H1 (cell line): ENCODE results near the gene NMRK2. TPM values are rescaled to one million over a fixed set of nuclear protein-coding genes. Genes with fewer than 3 reads are reported as not detected.

ENCODE experiments used
- CTCF ChIA-PET: fragments of 300-600 bp; sonication (Branson Sonifier 250); formaldehyde crosslinking; loops from one replicate; lab custom pipeline; 2021; ENCODE audit not compliant: partially characterized antibody; lab: Charles Lee
- POLR2A ChIA-PET: fragments of 300-600 bp; sonication (Branson Sonifier 250); formaldehyde crosslinking; loops from one replicate; lab custom pipeline; 2021; ENCODE audit warnings: inconsistent platforms; ENCODE audit not compliant: partially characterized antibody; lab: Charles Lee
- DNase-seq, 2 experiments: peaks; one replicate each; pipeline versions ENCODE4 v3.0.0 to v3.0.0-alpha.2; 2010 to 2022; ENCODE audit warnings: low spot score in 2 of 2, low read depth in 1 of 2, mixed read lengths in 1 of 2
- FAIRE-seq: peaks from 2 replicates; lab custom pipeline; 2011; peaks lifted over from hg19 to GRCh38; lab: Jason Lieb, UNC
- H2AFZ ChIP-seq: 2 replicates; pipeline ENCODE4 v1.8.1; 2012; ENCODE audit warnings: low read length, inconsistent platforms
- H2AK5ac ChIP-seq: 2 replicates; pipeline ENCODE4 v1.6.1; 2013; ENCODE audit warnings: low read depth, low read length
- H2BK120ac ChIP-seq: replicated peaks from 2 replicates; pipeline ENCODE3; 2013; ENCODE audit warnings: low read depth, low read length, inconsistent platforms
- H2BK12ac ChIP-seq: 2 replicates; pipeline ENCODE4 v1.6.1; 2013; ENCODE audit warnings: low read depth, low read length
- H2BK15ac ChIP-seq: 2 replicates; pipeline ENCODE4 v1.6.1; 2013; ENCODE audit warnings: low read length
- H2BK20ac ChIP-seq: 2 replicates; pipeline ENCODE4 v1.6.1; 2013; ENCODE audit warnings: low read length
- H2BK5ac ChIP-seq: 2 replicates; pipeline ENCODE4 v1.6.1; 2013; ENCODE audit warnings: low read depth, low read length
- H3K14ac ChIP-seq: 2 replicates; pipeline ENCODE4 v1.6.1; 2013; ENCODE audit warnings: inconsistent platforms; ENCODE audit not compliant: insufficient read length
- H3K18ac ChIP-seq: 2 replicates; pipeline ENCODE4 v1.6.1; 2013; ENCODE audit warnings: low read length; ENCODE audit errors: extremely low read depth
- H3K23ac ChIP-seq: 2 replicates; pipeline ENCODE4 v1.6.1; 2013; ENCODE audit warnings: inconsistent platforms; ENCODE audit not compliant: insufficient read length
- H3K23me2 ChIP-seq: 2 replicates; pipeline ENCODE4 v1.6.1; 2013; ENCODE audit warnings: low read depth, low read length
- H3K27ac ChIP-seq: 2 replicates; pipeline ENCODE4 v1.6.1; 2011; ENCODE audit warnings: low read depth, low read length, inconsistent platforms
- H3K27me3 ChIP-seq, 4 experiments: replicated peaks in 1 of 4; 1 replicate in 1 of 4; 2 replicates in 3 of 4; pipeline versions ENCODE4 v1.6.1 to v1.8.1; 2011 to 2013; ENCODE audit warnings: low read length in 3 of 4, mild to moderate bottlenecking in 3 of 4, inconsistent platforms in 2 of 4, mixed read lengths in 2 of 4, moderate library complexity in 1 of 4; ENCODE audit not compliant: control insufficient read depth in 3 of 4, insufficient read depth in 3 of 4; ENCODE audit errors: extremely low read depth in 1 of 4
- H3K36me3 ChIP-seq, 4 experiments: 2 replicates each; pipeline versions ENCODE4 v1.6.1 to v1.8.1; 2011 to 2013; ENCODE audit warnings: mild to moderate bottlenecking in 4 of 4, low read length in 3 of 4, moderate library complexity in 2 of 4, control low read depth in 1 of 4, inconsistent platforms in 1 of 4; ENCODE audit not compliant: insufficient read depth in 4 of 4, control insufficient read depth in 2 of 4
- H3K4ac ChIP-seq: replicated peaks from 2 replicates; pipeline ENCODE3; 2013; ENCODE audit warnings: low read length, low read depth, mixed read lengths, inconsistent platforms; ENCODE audit not compliant: insufficient read length
- H3K4me1 ChIP-seq, 4 experiments: replicated peaks in 1 of 4; 1 replicate in 1 of 4; 2 replicates in 3 of 4; pipeline versions ENCODE4 v1.6.1 to v1.8.1; 2011 to 2013; ENCODE audit warnings: low read length in 3 of 4, inconsistent platforms in 2 of 4, mixed read lengths in 1 of 4; ENCODE audit not compliant: insufficient read depth in 4 of 4, control insufficient read depth in 3 of 4
- H3K4me2 ChIP-seq, 2 experiments: 2 replicates each; pipeline versions ENCODE4 v1.6.1 to v1.8.1; 2011 to 2013; ENCODE audit warnings: low read depth in 2 of 2, low read length in 2 of 2, control low read depth in 1 of 2, inconsistent platforms in 1 of 2, mild to moderate bottlenecking in 1 of 2; ENCODE audit not compliant: insufficient read depth in 1 of 2
- H3K4me3 ChIP-seq, 4 experiments: fragments of 200-600, 300-600 bp in 1 of 4; sonication (generic), shearing (Covaris generic), sonication (Bioruptor Twin) in 1 of 4; 2 replicates each; pipeline versions ENCODE4 v1.5.1 to v1.8.1; 2011 to 2016; ENCODE audit warnings: low read length in 4 of 4, low read depth in 3 of 4, control low read depth in 2 of 4, inconsistent platforms in 2 of 4, mild to moderate bottlenecking in 2 of 4, mixed read lengths in 1 of 4, moderate library complexity in 1 of 4; ENCODE audit not compliant: insufficient read depth in 2 of 4; ENCODE audit errors: extremely low read depth in 1 of 4
- H3K56ac ChIP-seq: replicated peaks from 2 replicates; pipeline ENCODE3; 2013; ENCODE audit warnings: low read depth, mild to moderate bottlenecking, mixed read lengths, low read length, inconsistent platforms; ENCODE audit not compliant: insufficient read length
- H3K79me1 ChIP-seq: 2 replicates; pipeline ENCODE4 v1.6.1; 2013; ENCODE audit warnings: low read depth, low read length, control low read depth
- H3K79me2 ChIP-seq, 2 experiments: 2 replicates each; pipeline versions ENCODE4 v1.6.1 to v1.8.1; 2012 to 2013; ENCODE audit warnings: low read length in 2 of 2, mild to moderate bottlenecking in 2 of 2, inconsistent platforms in 1 of 2; ENCODE audit not compliant: insufficient read depth in 2 of 2, control insufficient read depth in 1 of 2
- H3K9ac ChIP-seq, 4 experiments: replicated peaks in 1 of 4; 1 replicate in 1 of 4; 2 replicates in 3 of 4; pipeline versions ENCODE4 v1.6.1 to v1.8.1; 2011 to 2013; ENCODE audit warnings: low read depth in 3 of 4, low read length in 3 of 4, control low read depth in 2 of 4, mild to moderate bottlenecking in 2 of 4, moderate library complexity in 2 of 4, inconsistent platforms in 1 of 4; ENCODE audit errors: extremely low read depth in 1 of 4
- H3K9me3 ChIP-seq, 2 experiments: 2 replicates each; pipeline versions ENCODE4 v1.6.1 to v1.8.1; 2012 to 2013; ENCODE audit warnings: mild to moderate bottlenecking in 2 of 2, moderate library complexity in 2 of 2, control low read depth in 1 of 2, inconsistent platforms in 1 of 2, low read depth in 1 of 2, low read length in 1 of 2, mixed read lengths in 1 of 2; ENCODE audit not compliant: insufficient read depth in 2 of 2
- H4K20me1 ChIP-seq, 2 experiments: replicated peaks in 1 of 2; 2 replicates each; pipeline versions ENCODE3 to v1.8.1; 2011 to 2013; ENCODE audit warnings: inconsistent platforms in 2 of 2, low read length in 2 of 2, mild to moderate bottlenecking in 1 of 2; ENCODE audit not compliant: insufficient read depth in 2 of 2, control insufficient read depth in 1 of 2
- H4K5ac ChIP-seq: 2 replicates; pipeline ENCODE4 v1.6.1; 2013; ENCODE audit warnings: low read length, low read depth, mixed read lengths, inconsistent platforms; ENCODE audit not compliant: insufficient read length
- H4K8ac ChIP-seq: 2 replicates; pipeline ENCODE4 v1.8.0; 2013; ENCODE audit warnings: mild to moderate bottlenecking, moderate library complexity, low read length, inconsistent platforms; ENCODE audit not compliant: insufficient read depth; ENCODE audit errors: extremely low read depth
- H4K91ac ChIP-seq: replicated peaks from 2 replicates; pipeline ENCODE3; 2013; ENCODE audit warnings: low read length, mixed read lengths, inconsistent platforms; ENCODE audit not compliant: insufficient read length
- GTF2F1 ChIP-seq: IDR thresholded peaks from 2 replicates; pipeline ENCODE4 v1.6.1; 2012; ENCODE audit warnings: low read depth, low read length, improper control_type of control experiment, borderline replicate concordance
- POLR2AphosphoS5 ChIP-seq: IDR thresholded peaks from 2 replicates; pipeline ENCODE4 v1.6.1; 2011; ENCODE audit warnings: low read depth, low read length
- SP4 ChIP-seq: IDR thresholded peaks from 2 replicates; pipeline ENCODE4 v1.6.1; 2012; ENCODE audit warnings: low read length, inconsistent platforms
- TAF1 ChIP-seq: IDR thresholded peaks from 2 replicates; pipeline ENCODE4 v1.6.1; 2011; ENCODE audit warnings: mild to moderate bottlenecking, low read depth, low read length
- WGBS, 2 experiments: shearing (Covaris generic) in 1 of 2; methylation state at CpG; one replicate each; pipeline versions ENCODE4 v1.1.6 to v1.1.7; 2013 to 2015; ENCODE audit warnings: low lambda C conversion rate in 2 of 2, mixed read lengths in 2 of 2, inconsistent platforms in 1 of 2, low coverage in 1 of 2, missing lambda C conversion rate in 1 of 2; ENCODE audit not compliant: insufficient replicate concordance in 2 of 2, insufficient coverage in 1 of 2, insufficient read length in 1 of 2; ENCODE audit errors: extremely low coverage in 1 of 2, missing lambda C conversion rate in 1 of 2; 5-methylcytosine and 5-hydroxymethylcytosine counted together
- polyA plus RNA-seq, 7 experiments: library from polyadenylated mRNA; depleted of rRNA in 3 of 7; stranded (reverse) in 5 of 7; unstranded in 2 of 7; fragments of >200 nt in 5 of 7; fragments of 200-250 nt in 2 of 7; gene quantifications; 1 replicate in 5 of 7; 2 replicates in 1 of 7; 4 replicates in 1 of 7; pipeline versions ENCODE4 v1.2.1 to v1.2.3, GENCODE V29; 2011 to 2013; ENCODE audit warnings: missing spikeins in 2 of 7, mixed read lengths in 2 of 7
- total RNA-seq: library from RNA; stranded (reverse); fragmentation: NEBNext Ultra II Directional; extraction: Animal tissue kit (Norgen Biotek cat#: 25700); gene quantifications from 2 replicates; pipeline ENCODE4 v1.2.1, GENCODE V29; 2021
- TF ChIP-seq, protein P1 (sequence below): IDR thresholded peaks from 2 replicates; pipeline ENCODE4 v1.6.1; 2011; ENCODE audit warnings: low read length, improper control_type of control experiment

Gene NMRK2
- total and polyA plus RNA-seq, 2 of the 8 experiments (the other 6 are each of a cell fraction or from before 2014, with no cell fraction given), result 87.4 to 206 TPM

DNA sequence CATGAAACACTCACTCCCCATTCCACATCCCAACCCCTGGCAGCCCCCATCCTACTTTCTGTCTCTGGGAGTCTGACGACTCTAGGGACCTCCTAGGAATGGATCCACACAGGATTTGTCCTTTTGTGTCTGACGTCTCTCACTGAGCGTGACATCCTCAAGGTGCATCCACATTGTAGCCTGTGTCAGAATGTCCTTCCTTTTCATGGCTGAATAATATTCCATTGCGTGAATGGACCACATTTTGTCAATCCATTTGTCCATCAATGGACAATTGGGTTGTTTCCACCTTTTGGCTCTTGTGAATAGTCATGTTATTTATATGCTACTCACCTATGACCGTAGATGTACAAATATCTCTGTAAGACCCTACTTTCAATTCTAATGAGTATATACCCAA is 16.8 kb upstream of the NMRK2 start:
- POLR2A ChIA-PET, result no interaction called here
- peaks cover 10 to 36% (median 28%) of the 10 kb centered on the region in 4 experiments; a peak in 7 of 8 replicates for H3K36me3 ChIP-seq
- no peak for TF ChIP-seq TAF1
- no peak for TF ChIP-seq POLR2AphosphoS5
- TF ChIP-seq SP4, result no peak
- no peak for TF ChIP-seq GTF2F1
- TF ChIP-seq, protein P1, sequence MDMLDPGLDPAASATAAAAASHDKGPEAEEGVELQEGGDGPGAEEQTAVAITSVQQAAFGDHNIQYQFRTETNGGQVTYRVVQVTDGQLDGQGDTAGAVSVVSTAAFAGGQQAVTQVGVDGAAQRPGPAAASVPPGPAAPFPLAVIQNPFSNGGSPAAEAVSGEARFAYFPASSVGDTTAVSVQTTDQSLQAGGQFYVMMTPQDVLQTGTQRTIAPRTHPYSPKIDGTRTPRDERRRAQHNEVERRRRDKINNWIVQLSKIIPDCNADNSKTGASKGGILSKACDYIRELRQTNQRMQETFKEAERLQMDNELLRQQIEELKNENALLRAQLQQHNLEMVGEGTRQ, result no peak

More for the DNA sequence above, 16.8 kb upstream of the NMRK2 start:
- H2BK5ac ChIP-seq, result no peak overlapping the region
- no peaks in the 10 kb centered on the region for H3K27me3 ChIP-seq
- no peaks in the 10 kb centered on the region for H3K23me2 ChIP-seq
- H2AFZ ChIP-seq, result no peak overlapping the region
- no peak overlapping the region for H3K4ac ChIP-seq
- H4K91ac ChIP-seq, result no peak overlapping the region
- no peak overlapping the region for H2AK5ac ChIP-seq
- no peak overlapping the region for H4K8ac ChIP-seq
- CTCF ChIA-PET, result no interaction called here
- H3K9me3 ChIP-seq, result peaks cover 4% of the 10 kb centered on the region in 2 experiments; a peak in 1 of 4 replicates
- H3K79me1 ChIP-seq, result no peaks in the 10 kb centered on the region
- H3K14ac ChIP-seq, result no peak overlapping the region
- no peak overlapping the region for H2BK12ac ChIP-seq
- H3K56ac ChIP-seq, result no peak overlapping the region
- WGBS, 2 experiments, result 93% methylated on average over 5 of the region's 5 CpGs; no CpG with 5 or more reads in 1 of the 2 experiments
- no peaks in the 10 kb centered on the region for H4K20me1 ChIP-seq
- DNase-seq, result no peak
- H3K4me3 ChIP-seq, result no peak overlapping the region
- H3K79me2 ChIP-seq, result no peaks in the 10 kb centered on the region
- H3K18ac ChIP-seq, result no peak overlapping the region
- FAIRE-seq, result peak; percentile 75
- H3K27ac ChIP-seq, result no peak overlapping the region
- no peak overlapping the region for H3K23ac ChIP-seq
- H3K4me1 ChIP-seq, result no peaks in the 10 kb centered on the region
- H3K9ac ChIP-seq, result no peak overlapping the region
- H3K4me2 ChIP-seq, result no peak overlapping the region
- no peak overlapping the region for H2BK15ac ChIP-seq
- no peak overlapping the region for H2BK20ac ChIP-seq
- no peak overlapping the region for H2BK120ac ChIP-seq
- H4K5ac ChIP-seq, result no peak overlapping the region
